HG02981 (cell line): ENCODE results near the gene TPRG1L.
"Not testable (repeated sequence)": the region's sequence is repeated elsewhere in the genome, so short reads cannot be mapped to it uniquely, and the experiment has no call there.

Source experiments
- ATAC-seq: cut with Tn5 transposase; IDR thresholded peaks from one replicate; pipeline ENCODE4 v1.9.1; 2021; ENCODE audit warnings: mild to moderate bottlenecking, moderate library complexity; ENCODE audit not compliant: unreplicated experiment

The TPRG1L gene

GRCh38 chr1:3607703-3608065 lies 17.1 kb upstream of the TPRG1L start:
- ATAC-seq: no peak

- no peak for ATAC-seq
Measured at GRCh38 chr1:3608154-3608553, 16.7 kb upstream of the TPRG1L start.

GRCh38 chr1:3609016-3609768 lies 15.6 kb upstream of the TPRG1L start:
- no peak for ATAC-seq

GRCh38 chr1:3609769-3610526 lies 14.9 kb upstream of the TPRG1L start:
- ATAC-seq: no peak

- no peak for ATAC-seq
Measured at GRCh38 chr1:3610527-3611169, 14.2 kb upstream of the TPRG1L start.

- no peak for ATAC-seq
Measured at GRCh38 chr1:3611170-3612019, 13.4 kb upstream of the TPRG1L start, which contains the start of gene MEGF6. TSS of gene MEGF6 (minus strand) at chr1:3611508. CDS start at chr1:3611268, 240 bp downstream.

GRCh38 chr1:3612123-3612522 lies 12.7 kb upstream of the TPRG1L start:
- ATAC-seq: no peak

- no peak for ATAC-seq
Measured at GRCh38 chr1:3614755-3615742, 9.8 kb upstream of the TPRG1L start.

- no peak for ATAC-seq
Measured at GRCh38 chr1:3616861-3617260, 8.0 kb upstream of the TPRG1L start.

- no peak for ATAC-seq
Measured at GRCh38 chr1:3617806-3618345, 6.9 kb upstream of the TPRG1L start.

- ATAC-seq: no peak
Measured at GRCh38 chr1:3618531-3618880, 6.3 kb upstream of the TPRG1L start.

GRCh38 chr1:3618881-3619671 lies 5.7 kb upstream of the TPRG1L start:
- ATAC-seq: no peak

GRCh38 chr1:3620708-3621107 lies 4.1 kb upstream of the TPRG1L start:
- no peak for ATAC-seq

GRCh38 chr1:3621151-3621671 lies 3.6 kb upstream of the TPRG1L start:
- ATAC-seq: not testable (repeated sequence)

GRCh38 chr1:3622102-3622501 lies 2.7 kb upstream of the TPRG1L start:
- ATAC-seq: not testable (repeated sequence)

GRCh38 chr1:3623441-3624199 lies 1.2 kb upstream of the TPRG1L start:
- no peak for ATAC-seq

GRCh38 chr1:3625151-3625907 lies 514 bp downstream of the TPRG1L start:
- no peak for ATAC-seq
